Activated T-helper 9 cell treated with anti-CD3 and anti-CD28 coated beads, Interleukin-2, amount 50 U/mL, for 16 hours (primary cell): ENCODE results near the gene SERPINB10.
"Not testable (repeated sequence)": the region's sequence is repeated elsewhere in the genome, so short reads cannot be mapped to it uniquely, and the experiment has no call there.

Source experiments
- DNase-seq: peaks from one replicate; pipeline ENCODE4 v3.0.0-alpha.2; 2020; ENCODE audit warnings: low read depth

The SERPINB10 gene

GRCh38 chr18:63892566-63892965 lies 15.2 kb upstream of the SERPINB10 start:
- no peak for DNase-seq

- no peak for DNase-seq
These were observed 13.5 kb upstream of the SERPINB10 start for GRCh38 chr18:63894106-63894772.

GRCh38 chr18:63895190-63895589 lies 12.6 kb upstream of the SERPINB10 start:
- no peak for DNase-seq

- no peak for DNase-seq
These were observed 10.7 kb upstream of the SERPINB10 start for GRCh38 chr18:63897072-63897471.

- no peak for DNase-seq
These were observed 8.6 kb upstream of the SERPINB10 start for GRCh38 chr18:63899206-63899605.

GRCh38 chr18:63903851-63904570 lies 3.7 kb upstream of the SERPINB10 start:
- no peak for DNase-seq

- DNase-seq, result no peak
These were observed 3.1 kb upstream of the SERPINB10 start for GRCh38 chr18:63904694-63905093.

GRCh38 chr18:63905361-63905760 lies 2.4 kb upstream of the SERPINB10 start:
- no peak for DNase-seq

GRCh38 chr18:63906056-63906455 lies 1.7 kb upstream of the SERPINB10 start:
- no peak for DNase-seq

GRCh38 chr18:63908858-63909257 lies 1.1 kb downstream of the SERPINB10 start:
- DNase-seq, result no peak

- no peak for DNase-seq
These were observed 2.1 kb downstream of the SERPINB10 start for GRCh38 chr18:63909870-63910269.

GRCh38 chr18:63917817-63918216 lies 10.1 kb downstream of the SERPINB10 start:
- no peak for DNase-seq

GRCh38 chr18:63922049-63922448 lies 14.3 kb downstream of the SERPINB10 start:
- no peak for DNase-seq

GRCh38 chr18:63924551-63924950 lies 16.8 kb downstream of the SERPINB10 start:
- DNase-seq, result no peak

GRCh38 chr18:63928331-63928730 lies 20.6 kb downstream of the SERPINB10 start:
- no peak for DNase-seq

- not testable (repeated sequence) for DNase-seq
These were observed 21.6 kb downstream of the SERPINB10 start for GRCh38 chr18:63929369-63929768.

- DNase-seq, result no peak
These were observed 23.1 kb downstream of the SERPINB10 start for GRCh38 chr18:63930773-63931354.

GRCh38 chr18:63936156-63936931 lies 28.6 kb downstream of the SERPINB10 start:
- DNase-seq, result peak; percentile 17

- DNase-seq, result no peak
These were observed 29.2 kb downstream of the SERPINB10 start for GRCh38 chr18:63936932-63937393.

GRCh38 chr18:63940008-63940407 lies 32.2 kb downstream of the SERPINB10 start:
- DNase-seq, result no peak

GRCh38 chr18:63940543-63941050 lies 32.8 kb downstream of the SERPINB10 start:
- not testable (repeated sequence) for DNase-seq
